HCT116 (cell line): Measurements from ENCODE around the gene CIART. TPM values are rescaled to one million over a fixed set of nuclear protein-coding genes. Genes with fewer than 3 reads are reported as not detected.

Experiments
- ATAC-seq: fragments of 200-7000 bp; cut with Tn5 transposase; 2 replicates; pipeline ENCODE4 v1.9.1; 2020; ENCODE audit warnings: mild to moderate bottlenecking, moderate library complexity
- BruUV-seq: library from RNA; stranded (reverse); fragments of 400-500 nt; replicated peaks from 2 replicates; lab custom pipeline; 2021; lab: Mats Ljungman, UMichigan
- CTCF ChIA-PET: fragments of 300-600 bp; sonication (Branson Sonifier 250); formaldehyde crosslinking; loops from one replicate; lab custom pipeline; 2021; ENCODE audit warnings: antibody characterized with exemption; lab: Charles Lee
- POLR2A ChIA-PET: fragments of 300-600, 350-600 bp; sonication (Branson Sonifier 250); formaldehyde crosslinking; loops from one replicate; lab custom pipeline; 2021; ENCODE audit warnings: antibody characterized with exemption; lab: Charles Lee
- RAD21 ChIA-PET, 2 experiments: fragments of 300-600 bp; sonication (Branson Sonifier 250); formaldehyde crosslinking; loops; one replicate each; lab custom pipeline; 2023; ENCODE audit warnings: low total read pairs in 2 of 2; ENCODE audit not compliant: uncharacterized antibody in 2 of 2, unreplicated experiment in 2 of 2, low non-redundant PET in 1 of 2; lab: Charles Lee
- DNase-seq: peaks from one replicate; pipeline ENCODE4 v3.0.0-alpha.2; 2010; ENCODE audit warnings: low read depth, low spot score
- H2AFZ ChIP-seq: fragments of 200-600 bp; shearing (Covaris generic), sonication (generic); 2 replicates; pipeline ENCODE4 v1.6.1; 2017; ENCODE audit warnings: low read depth, mixed run types, mixed read lengths, antibody characterized with exemption, low read length; ENCODE audit not compliant: poor library complexity, severe bottlenecking
- H3K27ac ChIP-seq: 2 replicates; pipeline ENCODE4 v1.5.1; 2012; ENCODE audit warnings: low read depth, low read length
- H3K27me3 ChIP-seq: fragments of 200-600 bp; sonication (generic); 2 replicates; pipeline ENCODE4 v1.6.1; 2016; ENCODE audit warnings: mixed run types, low read length, mixed read lengths; ENCODE audit not compliant: insufficient read depth
- H3K36me3 ChIP-seq, 2 experiments: fragments of 200-500 bp in 1 of 2; fragments of 200-600 bp in 1 of 2; sonication (Bioruptor generic) in 1 of 2; sonication (generic) in 1 of 2; 2 replicates each; pipeline versions ENCODE4 v1.5.1 to v1.6.1; 2014 to 2016; ENCODE audit warnings: low read length in 2 of 2, inconsistent platforms in 1 of 2, mixed read lengths in 1 of 2, mixed run types in 1 of 2; ENCODE audit not compliant: insufficient read depth in 2 of 2, control insufficient read depth in 1 of 2
- H3K4me1 ChIP-seq, 2 experiments: fragments of 200-600 bp in 1 of 2; sonication (generic) in 1 of 2; 2 replicates each; pipeline versions ENCODE4 v1.5.1 to v1.6.1; 2012 to 2017; ENCODE audit warnings: low read length in 2 of 2, inconsistent platforms in 1 of 2, mild to moderate bottlenecking in 1 of 2, mixed read lengths in 1 of 2, mixed run types in 1 of 2, moderate library complexity in 1 of 2; ENCODE audit not compliant: insufficient read depth in 2 of 2, control insufficient read depth in 1 of 2
- H3K4me2 ChIP-seq: fragments of 200-600 bp; sonication (generic); 2 replicates; pipeline ENCODE4 v1.6.1; 2017; ENCODE audit warnings: mixed run types, low read length, mixed read lengths
- H3K4me3 ChIP-seq, 2 experiments: fragments of 200-600 bp in 1 of 2; sonication (generic) in 1 of 2; replicated peaks in 1 of 2; 2 replicates each; pipeline ENCODE4 v1.5.1; 2011 to 2016; ENCODE audit warnings: low read length in 2 of 2, control low read depth in 1 of 2, low read depth in 1 of 2, mild to moderate bottlenecking in 1 of 2, mixed read lengths in 1 of 2, mixed run types in 1 of 2
- H3K79me2 ChIP-seq: fragments of 200-600 bp; sonication (generic); 2 replicates; pipeline ENCODE4 v1.6.1; 2017; ENCODE audit warnings: mild to moderate bottlenecking, mixed run types, low read length, moderate library complexity, mixed read lengths; ENCODE audit not compliant: insufficient read depth
- H3K9ac ChIP-seq: fragments of 200-600 bp; sonication (generic); 2 replicates; pipeline ENCODE4 v1.6.1; 2016; ENCODE audit warnings: low read length, mixed read lengths
- H3K9me2 ChIP-seq: fragments of 200-600 bp; sonication (generic), shearing (Covaris generic); 2 replicates; pipeline ENCODE4 v1.6.1; 2017; ENCODE audit warnings: mixed run types, mild to moderate bottlenecking, moderate library complexity; ENCODE audit not compliant: insufficient read depth
- H3K9me3 ChIP-seq, 2 experiments: fragments of 200-500 bp in 1 of 2; fragments of 200-600 bp in 1 of 2; sonication (Bioruptor generic) in 1 of 2; sonication (generic) in 1 of 2; 2 replicates each; pipeline ENCODE4 v1.6.1; 2014 to 2017; ENCODE audit warnings: low read length in 2 of 2, mixed read lengths in 2 of 2, inconsistent platforms in 1 of 2, low read depth in 1 of 2, mild to moderate bottlenecking in 1 of 2, mixed run types in 1 of 2, moderate library complexity in 1 of 2; ENCODE audit not compliant: control insufficient read depth in 1 of 2, insufficient read depth in 1 of 2
- H4K20me1 ChIP-seq: fragments of 200-600 bp; sonication (generic), shearing (Covaris generic); 2 replicates; pipeline ENCODE4 v1.6.1; 2017; ENCODE audit warnings: mixed run types, mild to moderate bottlenecking, moderate library complexity; ENCODE audit not compliant: insufficient read depth
- CBX3 ChIP-seq: IDR thresholded peaks from 2 replicates; pipeline ENCODE4 v1.6.1; 2012; ENCODE audit warnings: low read depth
- CEBPB ChIP-seq: IDR thresholded peaks from 2 replicates; pipeline ENCODE4 v1.6.1; 2012; ENCODE audit warnings: low read depth
- EGR1 ChIP-seq: IDR thresholded peaks from 2 replicates; pipeline ENCODE4 v1.6.1; 2012; ENCODE audit warnings: low read depth
- ELF1 ChIP-seq: IDR thresholded peaks from 2 replicates; pipeline ENCODE4 v1.6.1; 2012; ENCODE audit warnings: low read depth, borderline replicate concordance
- EZH2phosphoT487 ChIP-seq: fragments of 200-600 bp; IDR thresholded peaks from 2 replicates; pipeline ENCODE4 v1.6.1; 2018; ENCODE audit warnings: antibody characterized with exemption, borderline replicate concordance
- FOSL1 ChIP-seq: IDR thresholded peaks from 2 replicates; pipeline ENCODE4 v1.6.1; 2012; ENCODE audit warnings: low read depth
- JUND ChIP-seq: IDR thresholded peaks from 2 replicates; pipeline ENCODE4 v1.6.1; 2012
- POLR2A ChIP-seq: IDR thresholded peaks from 2 replicates; pipeline ENCODE4 v1.7.0; 2011; ENCODE audit warnings: borderline replicate concordance; ENCODE audit not compliant: insufficient read depth, insufficient read length; ENCODE audit errors: extremely low read depth
- POLR2AphosphoS5 ChIP-seq: IDR thresholded peaks from 2 replicates; pipeline ENCODE4 v1.6.1; 2011; ENCODE audit warnings: mild to moderate bottlenecking, low read depth, low read length, moderate library complexity
- SIN3A ChIP-seq: IDR thresholded peaks from 2 replicates; pipeline ENCODE4 v1.6.1; 2012; ENCODE audit warnings: low read depth
- SP1 ChIP-seq: IDR thresholded peaks from 2 replicates; pipeline ENCODE4 v1.6.1; 2012; ENCODE audit warnings: low read depth
- TCF7L2 ChIP-seq: IDR thresholded peaks from 2 replicates; pipeline ENCODE4 v1.7.0; 2011; ENCODE audit warnings: borderline replicate concordance, inconsistent platforms; ENCODE audit not compliant: insufficient read depth, insufficient read length; ENCODE audit errors: extremely low read depth
- YY1 ChIP-seq: IDR thresholded peaks from 2 replicates; pipeline ENCODE4 v1.6.1; 2011; ENCODE audit warnings: low read length, low read depth, moderate library complexity, mild to moderate bottlenecking; ENCODE audit not compliant: insufficient replicate concordance; ENCODE audit errors: extremely low read depth
- ZFX ChIP-seq: fragments of 450-650 bp; IDR thresholded peaks from 2 replicates; pipeline ENCODE4 v1.6.1; 2017
- intact Hi-C: fragments of 100-400 bp; cut with micrococcal nuclease; formaldehyde crosslinking; loops from 2 replicates; pipeline ENCODE4 v1.10.0; 2022
- total RNA-seq: library from RNA; stranded (reverse); gene quantifications from one replicate; pipeline ENCODE4 v1.2.1, GENCODE V29; 2021; ENCODE audit not compliant: unreplicated experiment
- TF ChIP-seq, protein P1 (sequence below): IDR thresholded peaks from 2 replicates; pipeline ENCODE4 v1.6.1; 2012
- TF ChIP-seq, protein P2 (sequence below): IDR thresholded peaks from 2 replicates; pipeline ENCODE4 v1.6.1; 2012
- TF ChIP-seq, protein P3 (sequence below): IDR thresholded peaks from 2 replicates; pipeline ENCODE4 v1.6.1; 2012; ENCODE audit warnings: low read depth
- TF ChIP-seq, protein P4 (sequence below), 3 experiments: fragments of 200-600 bp in 1 of 3; sonication (generic) in 1 of 3; IDR thresholded peaks in 2 of 3; conservative IDR thresholded peaks in 1 of 3; 2 replicates each; pipeline ENCODE4 v1.5.1; 2012 to 2017; ENCODE audit warnings: low read depth in 2 of 3, low read length in 2 of 3, antibody characterized with exemption in 1 of 3, borderline replicate concordance in 1 of 3, control low read depth in 1 of 3, mild to moderate bottlenecking in 1 of 3, mixed read lengths in 1 of 3, mixed run types in 1 of 3, moderate library complexity in 1 of 3; ENCODE audit not compliant: insufficient read depth in 1 of 3
- TF ChIP-seq, protein P5 (sequence below): IDR thresholded peaks from 2 replicates; pipeline ENCODE4 v1.6.1; 2011; ENCODE audit warnings: mild to moderate bottlenecking, low read length, moderate library complexity; ENCODE audit not compliant: insufficient replicate concordance; ENCODE audit errors: extremely low read depth

CIART gene
- total RNA-seq, 1 experiment from 2014 or later = 0.22 TPM

DNA sequence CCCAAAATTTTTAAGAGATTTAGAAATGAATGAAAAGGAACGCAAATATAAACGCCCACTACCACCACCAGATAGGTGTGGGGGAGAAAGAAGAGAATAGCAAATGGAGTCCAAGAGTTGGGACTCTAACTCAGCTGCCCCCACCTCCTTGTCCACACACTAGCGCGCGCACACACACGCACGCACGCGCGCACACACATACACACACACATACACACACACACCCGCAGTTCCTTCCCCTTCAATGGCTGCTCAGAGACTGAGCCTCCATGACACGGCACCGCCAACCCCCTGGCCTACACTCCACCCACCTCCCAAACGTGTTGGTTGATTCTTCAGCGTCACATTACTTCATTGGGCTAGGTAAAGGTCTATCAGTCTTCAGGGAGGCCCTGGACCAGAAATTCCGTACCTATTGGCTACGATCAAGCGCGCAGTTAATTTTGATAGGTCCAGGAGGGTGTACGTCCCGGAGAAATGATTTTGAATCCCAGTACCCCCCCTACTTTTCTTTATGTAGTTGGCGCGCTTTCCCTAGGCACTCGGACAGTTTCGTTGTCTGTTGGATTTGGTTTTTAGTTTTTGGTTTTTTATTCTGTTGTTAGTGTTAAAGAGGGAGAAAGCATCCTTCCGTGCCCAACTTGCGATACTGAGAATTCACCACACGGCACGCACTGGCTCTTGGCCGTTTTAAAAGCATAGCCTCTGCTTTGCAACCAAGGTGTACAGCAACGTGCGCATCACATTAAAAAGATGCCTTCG, 46.3 kb upstream of the CIART start, which contains the start of gene ANP32E:
ANP32E (minus strand) TSS at position 261 of the 762 bp plus-strand sequence. CDS start 326 bp downstream, outside the sequence.
- Histone ChIP-seq H4K20me1 (no peaks in the 10 kb centered on the region), H3K9me2 (no peaks in the 10 kb centered on the region), H3K9ac (peak within 1 kb of the TSS; percentile 94), H3K4me3 (peak within 1 kb of the TSS; percentile 94 to 99), H3K9me3 (no peaks in the 10 kb centered on the region), H3K79me2 (peaks cover 45% of the 10 kb centered on the region), H3K4me2 (peak within 1 kb of the TSS; percentile 90), H3K4me1 (peaks cover 11 to 21% of the 10 kb centered on the region in 2 experiments; a peak in 3 of 4 replicates), H2AFZ (peak within 1 kb of the TSS; percentile 78), H3K36me3 (peaks cover 2% of the 10 kb centered on the region in 2 experiments; a peak in 1 of 4 replicates), H3K27ac (peak within 1 kb of the TSS; percentile 92), H3K27me3 (no peaks in the 10 kb centered on the region)
- intact Hi-C loops = no loop called here
- no TSS peak for BruUV-seq
- ATAC-seq (peak; percentile 90), DNase-seq (peak; percentile 99)
- ChIA-PET POLR2A (no interaction called here), RAD21 (no interaction called here), CTCF (no interaction called here)
- TF ChIP-seq ZFX = no peak
- no peak for TF ChIP-seq CEBPB
- TF ChIP-seq, protein P1, sequence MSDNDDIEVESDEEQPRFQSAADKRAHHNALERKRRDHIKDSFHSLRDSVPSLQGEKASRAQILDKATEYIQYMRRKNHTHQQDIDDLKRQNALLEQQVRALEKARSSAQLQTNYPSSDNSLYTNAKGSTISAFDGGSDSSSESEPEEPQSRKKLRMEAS = peak; percentile 72
- TF ChIP-seq EZH2phosphoT487 = no peak
- no peak; the same call in 1 of the 2 replicates for TF ChIP-seq JUND
- peak; percentile 92 for TF ChIP-seq YY1
- TF ChIP-seq POLR2AphosphoS5 = peak; percentile 96
- TF ChIP-seq, protein P2, sequence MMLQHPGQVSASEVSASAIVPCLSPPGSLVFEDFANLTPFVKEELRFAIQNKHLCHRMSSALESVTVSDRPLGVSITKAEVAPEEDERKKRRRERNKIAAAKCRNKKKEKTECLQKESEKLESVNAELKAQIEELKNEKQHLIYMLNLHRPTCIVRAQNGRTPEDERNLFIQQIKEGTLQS = no peak
- TF ChIP-seq CBX3 = no peak; the same call in 1 of the 2 replicates
- TF ChIP-seq SIN3A = peak; percentile 84
- TF ChIP-seq, protein P3, sequence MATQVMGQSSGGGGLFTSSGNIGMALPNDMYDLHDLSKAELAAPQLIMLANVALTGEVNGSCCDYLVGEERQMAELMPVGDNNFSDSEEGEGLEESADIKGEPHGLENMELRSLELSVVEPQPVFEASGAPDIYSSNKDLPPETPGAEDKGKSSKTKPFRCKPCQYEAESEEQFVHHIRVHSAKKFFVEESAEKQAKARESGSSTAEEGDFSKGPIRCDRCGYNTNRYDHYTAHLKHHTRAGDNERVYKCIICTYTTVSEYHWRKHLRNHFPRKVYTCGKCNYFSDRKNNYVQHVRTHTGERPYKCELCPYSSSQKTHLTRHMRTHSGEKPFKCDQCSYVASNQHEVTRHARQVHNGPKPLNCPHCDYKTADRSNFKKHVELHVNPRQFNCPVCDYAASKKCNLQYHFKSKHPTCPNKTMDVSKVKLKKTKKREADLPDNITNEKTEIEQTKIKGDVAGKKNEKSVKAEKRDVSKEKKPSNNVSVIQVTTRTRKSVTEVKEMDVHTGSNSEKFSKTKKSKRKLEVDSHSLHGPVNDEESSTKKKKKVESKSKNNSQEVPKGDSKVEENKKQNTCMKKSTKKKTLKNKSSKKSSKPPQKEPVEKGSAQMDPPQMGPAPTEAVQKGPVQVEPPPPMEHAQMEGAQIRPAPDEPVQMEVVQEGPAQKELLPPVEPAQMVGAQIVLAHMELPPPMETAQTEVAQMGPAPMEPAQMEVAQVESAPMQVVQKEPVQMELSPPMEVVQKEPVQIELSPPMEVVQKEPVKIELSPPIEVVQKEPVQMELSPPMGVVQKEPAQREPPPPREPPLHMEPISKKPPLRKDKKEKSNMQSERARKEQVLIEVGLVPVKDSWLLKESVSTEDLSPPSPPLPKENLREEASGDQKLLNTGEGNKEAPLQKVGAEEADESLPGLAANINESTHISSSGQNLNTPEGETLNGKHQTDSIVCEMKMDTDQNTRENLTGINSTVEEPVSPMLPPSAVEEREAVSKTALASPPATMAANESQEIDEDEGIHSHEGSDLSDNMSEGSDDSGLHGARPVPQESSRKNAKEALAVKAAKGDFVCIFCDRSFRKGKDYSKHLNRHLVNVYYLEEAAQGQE = no peak
- peak; percentile 47; the same call in 1 of the 2 replicates for TF ChIP-seq EGR1
- TF ChIP-seq SP1 = peak; percentile 100
- TF ChIP-seq FOSL1 = no peak
- TF ChIP-seq TCF7L2 = no peak
- TF ChIP-seq, protein P4, sequence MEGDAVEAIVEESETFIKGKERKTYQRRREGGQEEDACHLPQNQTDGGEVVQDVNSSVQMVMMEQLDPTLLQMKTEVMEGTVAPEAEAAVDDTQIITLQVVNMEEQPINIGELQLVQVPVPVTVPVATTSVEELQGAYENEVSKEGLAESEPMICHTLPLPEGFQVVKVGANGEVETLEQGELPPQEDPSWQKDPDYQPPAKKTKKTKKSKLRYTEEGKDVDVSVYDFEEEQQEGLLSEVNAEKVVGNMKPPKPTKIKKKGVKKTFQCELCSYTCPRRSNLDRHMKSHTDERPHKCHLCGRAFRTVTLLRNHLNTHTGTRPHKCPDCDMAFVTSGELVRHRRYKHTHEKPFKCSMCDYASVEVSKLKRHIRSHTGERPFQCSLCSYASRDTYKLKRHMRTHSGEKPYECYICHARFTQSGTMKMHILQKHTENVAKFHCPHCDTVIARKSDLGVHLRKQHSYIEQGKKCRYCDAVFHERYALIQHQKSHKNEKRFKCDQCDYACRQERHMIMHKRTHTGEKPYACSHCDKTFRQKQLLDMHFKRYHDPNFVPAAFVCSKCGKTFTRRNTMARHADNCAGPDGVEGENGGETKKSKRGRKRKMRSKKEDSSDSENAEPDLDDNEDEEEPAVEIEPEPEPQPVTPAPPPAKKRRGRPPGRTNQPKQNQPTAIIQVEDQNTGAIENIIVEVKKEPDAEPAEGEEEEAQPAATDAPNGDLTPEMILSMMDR (IDR thresholded peaks at IDR 0.05 in 2 of 3, conservative IDR thresholded peaks at IDR 0.05 in 1 of 3; ENCODE audit: borderline replicate concordance in 1 of 3, insufficient read depth in 1 of 3, low read depth in 2 of 3, low read length in 2 of 3) = no peak; a peak in 2 of 6 replicates
- TF ChIP-seq POLR2A = peak; percentile 93
- TF ChIP-seq, protein P5, sequence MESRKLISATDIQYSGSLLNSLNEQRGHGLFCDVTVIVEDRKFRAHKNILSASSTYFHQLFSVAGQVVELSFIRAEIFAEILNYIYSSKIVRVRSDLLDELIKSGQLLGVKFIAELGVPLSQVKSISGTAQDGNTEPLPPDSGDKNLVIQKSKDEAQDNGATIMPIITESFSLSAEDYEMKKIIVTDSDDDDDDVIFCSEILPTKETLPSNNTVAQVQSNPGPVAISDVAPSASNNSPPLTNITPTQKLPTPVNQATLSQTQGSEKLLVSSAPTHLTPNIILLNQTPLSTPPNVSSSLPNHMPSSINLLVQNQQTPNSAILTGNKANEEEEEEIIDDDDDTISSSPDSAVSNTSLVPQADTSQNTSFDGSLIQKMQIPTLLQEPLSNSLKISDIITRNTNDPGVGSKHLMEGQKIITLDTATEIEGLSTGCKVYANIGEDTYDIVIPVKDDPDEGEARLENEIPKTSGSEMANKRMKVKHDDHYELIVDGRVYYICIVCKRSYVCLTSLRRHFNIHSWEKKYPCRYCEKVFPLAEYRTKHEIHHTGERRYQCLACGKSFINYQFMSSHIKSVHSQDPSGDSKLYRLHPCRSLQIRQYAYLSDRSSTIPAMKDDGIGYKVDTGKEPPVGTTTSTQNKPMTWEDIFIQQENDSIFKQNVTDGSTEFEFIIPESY = peak; percentile 21
- TF ChIP-seq ELF1 = no peak
